ENCODE data around the gene ZGLP1. TPM values are rescaled to one million over a fixed set of nuclear protein-coding genes. Genes with fewer than 3 reads are reported as not detected.

Gene ZGLP1
- total and polyA plus RNA-seq, 8 donors, result 2.8 to 11.9 (median 6.9) TPM

- intact Hi-C loops (cut with DNase I), result loop anchor here (5.0 kb wide), 2 partner anchors 127 to 137 kb away; partner anchors contain the start of gene TYK2 (in 1 of the 2)
- Histone ChIP-seq H3K4me1 (peaks cover 3 to 31% of the 10 kb centered on the region in 2 donors), H3K36me3 (peaks cover 0 to 51% of the 10 kb centered on the region in 2 donors), H3K27me3 (no peaks in the 10 kb centered on the region), H3K4me3 (no peak overlapping the region), H3K9me3 (no peaks in the 10 kb centered on the region), H3K27ac (no peak overlapping the region)
- no peak for DNase-seq
- ATAC-seq, result no peak
- TF ChIP-seq CTCF (IDR thresholded peaks at IDR 0.05), result no peak
These were observed 54.3 kb downstream of the ZGLP1 start for GRCh38 chr19:10255358-10255757.

Other genes starting within 250 kb of the ZGLP1 start
- gene SHFL, start 223.5 kb downstream of the ZGLP1 start, total RNA-seq, result 10 to 100 TPM; 30.9 to 38.8 TPM
- 10 to 100 TPM; 28.8 to 41.6 (median 35.8) TPM for gene SHFL, start 223.5 kb downstream of the ZGLP1 start, polyA plus RNA-seq (ENCODE audit: insufficient read length in 6 of 6)
- gene ANGPTL6, start 207.1 kb downstream of the ZGLP1 start, total RNA-seq, result under 1 TPM; 0.38 to 0.68 TPM
- gene ANGPTL6, start 207.1 kb downstream of the ZGLP1 start, polyA plus RNA-seq (ENCODE audit: insufficient read length in 6 of 6), result 1 to 10 TPM; 1.4 to 3.1 (median 2.1) TPM
- gene PPAN, start 203.5 kb downstream of the ZGLP1 start, total RNA-seq, result 10 to 100 TPM; 23.4 to 49.8 TPM
- gene PPAN, start 203.5 kb downstream of the ZGLP1 start, polyA plus RNA-seq (ENCODE audit: insufficient read length in 6 of 6), result 10 to 100 TPM; 22.6 to 36.3 (median 28.5) TPM
- 10 to 100 TPM in 1 of 2 donors, 1 to 10 TPM in 1; 8.4 to 24.4 TPM for gene P2RY11, start 198.1 kb downstream of the ZGLP1 start, total RNA-seq
- gene P2RY11, start 198.1 kb downstream of the ZGLP1 start, polyA plus RNA-seq (ENCODE audit: insufficient read length in 6 of 6), result 10 to 100 TPM in 5 of 6 donors, 1 to 10 TPM in 1; 9.3 to 15.8 (median 12.9) TPM
- 100 to 1,000 TPM; 162 to 166 TPM for gene EIF3G, start 189.9 kb downstream of the ZGLP1 start, total RNA-seq
- 100 to 1,000 TPM; 180 to 208 (median 191) TPM for gene EIF3G, start 189.9 kb downstream of the ZGLP1 start, polyA plus RNA-seq (ENCODE audit: insufficient read length in 6 of 6)
- 100 to 1,000 TPM in 1 of 2 donors, 10 to 100 TPM in 1; 65.1 to 141 TPM for gene DNMT1, start 114.9 kb downstream of the ZGLP1 start, total RNA-seq
- gene DNMT1, start 114.9 kb downstream of the ZGLP1 start, polyA plus RNA-seq (ENCODE audit: insufficient read length in 6 of 6), result 100 to 1,000 TPM; 141 to 191 (median 148) TPM
- 10 to 100 TPM; 25.6 to 40.3 TPM for gene S1PR2, start 78.5 kb downstream of the ZGLP1 start, total RNA-seq
- gene S1PR2, start 78.5 kb downstream of the ZGLP1 start, polyA plus RNA-seq (ENCODE audit: insufficient read length in 6 of 6), result 10 to 100 TPM; 36.8 to 47.6 (median 43.2) TPM
- gene MRPL4, start 57.6 kb downstream of the ZGLP1 start, total RNA-seq, result 10 to 100 TPM; 37.2 to 53.1 TPM
- 10 to 100 TPM; 27.5 to 41.6 (median 34.6) TPM for gene MRPL4, start 57.6 kb downstream of the ZGLP1 start, polyA plus RNA-seq (ENCODE audit: insufficient read length in 6 of 6)
- gene ICAM1, start 38.7 kb downstream of the ZGLP1 start, total RNA-seq, result 100 to 1,000 TPM; 149 to 497 TPM
- gene ICAM1, start 38.7 kb downstream of the ZGLP1 start, polyA plus RNA-seq (ENCODE audit: insufficient read length in 6 of 6), result 10 to 100 TPM; 15.4 to 24.5 (median 17.4) TPM
- 10 to 100 TPM in 1 of 2 donors, 1 to 10 TPM in 1; 4.5 to 17.9 TPM for gene ICAM4, start 22.9 kb downstream of the ZGLP1 start, total RNA-seq
- gene ICAM4, start 22.9 kb downstream of the ZGLP1 start, polyA plus RNA-seq (ENCODE audit: insufficient read length in 6 of 6), result 10 to 100 TPM in 5 of 6 donors, 1 to 10 TPM in 1; 9.4 to 25.3 (median 14.7) TPM
- 10 to 100 TPM; 10.2 to 25.7 TPM for gene ICAM5, start 19.9 kb downstream of the ZGLP1 start, total RNA-seq
- gene ICAM5, start 19.9 kb downstream of the ZGLP1 start, polyA plus RNA-seq (ENCODE audit: insufficient read length in 6 of 6), result 10 to 100 TPM in 4 of 6 donors, 1 to 10 TPM in 2; 3.9 to 18.9 (median 11.4) TPM
- 10 to 100 TPM; 19.8 to 25.4 TPM for gene FDX2, start 6.2 kb upstream of the ZGLP1 start, total RNA-seq
- 10 to 100 TPM; 16.0 to 20.8 (median 19.3) TPM for gene FDX2, start 6.2 kb upstream of the ZGLP1 start, polyA plus RNA-seq (ENCODE audit: insufficient read length in 6 of 6)
- 10 to 100 TPM; 30.9 to 38.7 TPM for gene RAVER1, start 23.7 kb upstream of the ZGLP1 start, total RNA-seq
- gene RAVER1, start 23.7 kb upstream of the ZGLP1 start, polyA plus RNA-seq (ENCODE audit: insufficient read length in 6 of 6), result 10 to 100 TPM; 21.6 to 39.0 (median 28.1) TPM
- 10 to 100 TPM; 17.3 to 44.8 TPM for gene ICAM3, start 29.8 kb upstream of the ZGLP1 start, total RNA-seq
- gene ICAM3, start 29.8 kb upstream of the ZGLP1 start, polyA plus RNA-seq (ENCODE audit: insufficient read length in 6 of 6), result 10 to 100 TPM in 5 of 6 donors, 1 to 10 TPM in 1; 8.8 to 16.4 (median 11.3) TPM
- 100 to 1,000 TPM; 133 to 175 TPM for gene TYK2, start 70.8 kb upstream of the ZGLP1 start, total RNA-seq
- gene TYK2, start 70.8 kb upstream of the ZGLP1 start, polyA plus RNA-seq (ENCODE audit: insufficient read length in 6 of 6), result 100 to 1,000 TPM; 120 to 185 (median 151) TPM
- gene CDC37, start 93.7 kb upstream of the ZGLP1 start, total RNA-seq, result 100 to 1,000 TPM; 120 to 148 TPM
- 100 to 1,000 TPM; 158 to 198 (median 171) TPM for gene CDC37, start 93.7 kb upstream of the ZGLP1 start, polyA plus RNA-seq (ENCODE audit: insufficient read length in 6 of 6)
- 10 to 100 TPM; 21.4 to 21.6 TPM for gene PDE4A, start 110.7 kb upstream of the ZGLP1 start, total RNA-seq
- 10 to 100 TPM in 1 of 6 donors, 1 to 10 TPM in 5; 4.3 to 10.1 (median 8.0) TPM for gene PDE4A, start 110.7 kb upstream of the ZGLP1 start, polyA plus RNA-seq (ENCODE audit: insufficient read length in 6 of 6)
- gene KEAP1, start 193.5 kb upstream of the ZGLP1 start, total RNA-seq, result 10 to 100 TPM; 56.0 to 82.2 TPM
- gene KEAP1, start 193.5 kb upstream of the ZGLP1 start, polyA plus RNA-seq (ENCODE audit: insufficient read length in 6 of 6), result 10 to 100 TPM; 61.4 to 81.3 (median 75.8) TPM
- 1 to 10 TPM in 1 of 2 donors, under 1 TPM in 1; 0.92 to 1.8 TPM for gene S1PR5, start 207.6 kb upstream of the ZGLP1 start, total RNA-seq
- gene S1PR5, start 207.6 kb upstream of the ZGLP1 start, polyA plus RNA-seq (ENCODE audit: insufficient read length in 6 of 6), result under 1 TPM; 0.20 to 0.87 (median 0.59) TPM
- 10 to 100 TPM; 25.0 to 27.4 TPM for gene ATG4D, start 234.1 kb upstream of the ZGLP1 start, total RNA-seq
- gene ATG4D, start 234.1 kb upstream of the ZGLP1 start, polyA plus RNA-seq (ENCODE audit: insufficient read length in 6 of 6), result 10 to 100 TPM; 19.3 to 25.1 (median 21.8) TPM